WTC11 (cell line): ENCODE measurements around the gene ADD1. TPM values are rescaled to one million over a fixed set of nuclear protein-coding genes. Genes with fewer than 3 reads are reported as not detected.
A peak's percentile ranks its signal among the peaks of the same experiment; 100 is the strongest.

Experiments
- ATAC-seq: fragments of 200-7000 bp; cut with Tn5 transposase; 2 replicates; pipeline ENCODE4 v1.10.0; 2021; ENCODE audit warnings: mild to moderate bottlenecking, moderate library complexity
- CTCF ChIA-PET: fragments of 300-600 bp; sonication (Branson Sonifier 250); formaldehyde crosslinking; loops from one replicate; lab custom pipeline; 2021; ENCODE audit warnings: antibody characterized with exemption; lab: Charles Lee
- POLR2A ChIA-PET: fragments of 350-600 bp; sonication (Branson Sonifier 250); formaldehyde crosslinking; loops from one replicate; lab custom pipeline; 2021; ENCODE audit warnings: antibody characterized with exemption; lab: Charles Lee
- DNase-seq: peaks from one replicate; pipeline ENCODE4 v3.0.0; 2021; ENCODE audit warnings: low spot score
- H3K27ac Mint-ChIP-seq: 2 replicates; pipeline ENCODE4 v1.8.0; 2021; ENCODE audit warnings: mixed read lengths
- H3K27me3 Mint-ChIP-seq: 2 replicates; pipeline ENCODE4 v1.8.0; 2021; ENCODE audit warnings: low read depth, mild to moderate bottlenecking, moderate library complexity, mixed read lengths
- H3K36me3 Mint-ChIP-seq: 2 replicates; pipeline ENCODE4 v1.8.0; 2021; ENCODE audit warnings: mixed read lengths
- H3K4me1 Mint-ChIP-seq: 2 replicates; pipeline ENCODE4 v1.8.0; 2022; ENCODE audit warnings: mixed read lengths
- H3K4me3 Mint-ChIP-seq: 2 replicates; pipeline ENCODE4 v1.8.0; 2021; ENCODE audit warnings: mild to moderate bottlenecking, moderate library complexity, mixed read lengths
- H3K9me3 Mint-ChIP-seq: 2 replicates; pipeline ENCODE4 v1.8.0; 2021; ENCODE audit warnings: mixed read lengths
- ATF6 ChIP-seq: sonication (generic); formaldehyde crosslinking; IDR thresholded peaks from 2 replicates; pipeline ENCODE4 v1.8.1; 2023; ENCODE audit warnings: mild to moderate bottlenecking, missing genetic modification reagents
- CREB1 ChIP-seq: sonication (generic); formaldehyde crosslinking; IDR thresholded peaks from 2 replicates; pipeline ENCODE4 v1.8.0; 2023; ENCODE audit warnings: mild to moderate bottlenecking, missing genetic modification reagents
- ELF4 ChIP-seq: sonication (generic); formaldehyde crosslinking; IDR thresholded peaks from 2 replicates; pipeline ENCODE4 v1.8.1; 2022; ENCODE audit warnings: low read depth, mild to moderate bottlenecking, moderate library complexity, missing genetic modification reagents
- NR2C2 ChIP-seq: sonication (generic); formaldehyde crosslinking; IDR thresholded peaks from 2 replicates; pipeline ENCODE4 v1.8.0; 2022; ENCODE audit warnings: mild to moderate bottlenecking, missing genetic modification reagents
- RORB ChIP-seq: fragments of 250-450 bp; sonication (Bioruptor Pico); IDR thresholded peaks from 2 replicates; pipeline ENCODE4 v1.9.0; 2021; ENCODE audit warnings: mild to moderate bottlenecking
- SP1 ChIP-seq: sonication (generic); formaldehyde crosslinking; conservative IDR thresholded peaks from 2 replicates; pipeline ENCODE4 v1.8.1; 2022; ENCODE audit warnings: missing genetic modification reagents
- TCF7 ChIP-seq: sonication (generic); formaldehyde crosslinking; IDR thresholded peaks from 2 replicates; pipeline ENCODE4 v1.8.0; 2022; ENCODE audit warnings: mild to moderate bottlenecking, low read depth, missing genetic modification reagents, moderate library complexity
- TEAD4 ChIP-seq: sonication (generic); formaldehyde crosslinking; IDR thresholded peaks from 2 replicates; pipeline ENCODE4 v1.8.0; 2022; ENCODE audit warnings: mild to moderate bottlenecking, missing genetic modification reagents
- TP53 ChIP-seq: sonication (generic); formaldehyde crosslinking; IDR thresholded peaks from 2 replicates; pipeline ENCODE4 v1.8.1; 2023; ENCODE audit warnings: mild to moderate bottlenecking, missing genetic modification reagents
- ZMAT4 ChIP-seq: fragments of 250-450 bp; sonication (Bioruptor Pico); IDR thresholded peaks from 2 replicates; pipeline ENCODE4 v1.9.0; 2021; ENCODE audit warnings: mild to moderate bottlenecking
- ZNF138 ChIP-seq: sonication (generic); formaldehyde crosslinking; conservative IDR thresholded peaks from 2 replicates; pipeline ENCODE4 v1.8.1; 2022; ENCODE audit warnings: mild to moderate bottlenecking, moderate library complexity, missing genetic modification reagents
- total RNA-seq: library from RNA; stranded (reverse); gene quantifications from 3 replicates; pipeline ENCODE4 v1.2.3, GENCODE V29; 2021
- TF ChIP-seq, protein P1 (sequence below): fragments of 200-600 bp; IDR thresholded peaks from 2 replicates; pipeline ENCODE4 v1.8.0; 2022; ENCODE audit warnings: antibody characterized with exemption
- TF ChIP-seq, protein P2 (sequence below): fragments of 250-450 bp; sonication (Bioruptor Pico); IDR thresholded peaks from 2 replicates; pipeline ENCODE4 v1.9.0; 2021; ENCODE audit warnings: mild to moderate bottlenecking
- TF ChIP-seq, protein P3 (sequence below): sonication (generic); formaldehyde crosslinking; IDR thresholded peaks from 2 replicates; pipeline ENCODE4 v1.8.1; 2022; ENCODE audit warnings: low read depth, mild to moderate bottlenecking, moderate library complexity, missing genetic modification reagents, borderline replicate concordance
- TF ChIP-seq, protein P4 (sequence below): sonication (generic); formaldehyde crosslinking; IDR thresholded peaks from 2 replicates; pipeline ENCODE4 v1.8.0; 2022; ENCODE audit warnings: missing genetic modification reagents
- TF ChIP-seq, protein P5 (sequence below): sonication (generic); formaldehyde crosslinking; IDR thresholded peaks from 2 replicates; pipeline ENCODE4 v1.8.1; 2022; ENCODE audit warnings: low read depth, missing genetic modification reagents, borderline replicate concordance

ADD1 gene
- total RNA-seq, 1 experiment from 2014 or later: 178 TPM

DNA sequence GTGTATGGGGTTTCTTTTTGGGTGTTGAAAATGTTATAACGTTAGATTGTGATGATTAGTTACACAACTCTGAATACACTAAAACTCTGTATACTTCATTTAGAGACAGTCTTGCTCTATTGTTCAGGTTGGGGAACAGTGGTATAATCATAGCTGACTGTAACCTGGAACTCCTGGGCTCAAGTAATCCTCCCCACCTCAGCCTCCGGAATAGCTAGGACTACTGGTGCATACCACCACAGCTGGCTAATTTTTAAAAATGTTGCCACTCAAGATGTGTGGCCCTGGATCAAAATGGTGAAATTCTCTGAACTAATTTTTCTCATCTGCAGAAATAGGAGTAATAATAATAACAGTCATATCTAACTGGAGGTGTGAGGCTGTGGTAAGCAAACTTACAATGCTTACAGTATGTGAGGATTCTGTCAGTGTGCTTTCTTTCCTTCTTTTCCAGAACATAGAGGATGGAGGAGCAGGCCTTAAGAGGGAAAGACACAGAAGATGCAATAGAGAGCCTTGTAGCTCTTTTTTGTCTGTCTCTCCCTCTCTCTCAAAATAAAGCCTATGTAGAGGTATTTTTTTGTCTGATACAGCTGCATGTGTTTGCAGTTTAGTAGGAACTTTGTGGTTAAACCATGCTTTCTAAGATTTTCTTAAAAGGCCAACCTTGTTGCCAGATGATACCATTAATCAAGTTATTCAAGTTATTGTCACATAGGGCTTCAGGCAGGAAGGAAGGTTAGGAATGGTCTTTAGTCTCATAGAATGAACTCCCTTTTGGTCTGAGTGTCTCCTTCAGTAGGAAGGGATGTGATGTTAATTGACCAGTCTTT is 7.5 kb downstream of the ADD1 start:
- Mint-ChIP-seq H3K27me3 (no peaks in the 10 kb centered on the region), H3K36me3 (peaks cover 15% of the 10 kb centered on the region; the same call in 1 of the 2 replicates), H3K9me3 (no peaks in the 10 kb centered on the region), H3K4me1 (peaks cover 13% of the 10 kb centered on the region), H3K27ac (peak overlapping the region; percentile 86), H3K4me3 (no peak overlapping the region)
- POLR2A ChIA-PET: no interaction called here
- DNase-seq: no peak
- no peak for ATAC-seq
- no peak for TF ChIP-seq ZNF138
- TF ChIP-seq, protein P1, sequence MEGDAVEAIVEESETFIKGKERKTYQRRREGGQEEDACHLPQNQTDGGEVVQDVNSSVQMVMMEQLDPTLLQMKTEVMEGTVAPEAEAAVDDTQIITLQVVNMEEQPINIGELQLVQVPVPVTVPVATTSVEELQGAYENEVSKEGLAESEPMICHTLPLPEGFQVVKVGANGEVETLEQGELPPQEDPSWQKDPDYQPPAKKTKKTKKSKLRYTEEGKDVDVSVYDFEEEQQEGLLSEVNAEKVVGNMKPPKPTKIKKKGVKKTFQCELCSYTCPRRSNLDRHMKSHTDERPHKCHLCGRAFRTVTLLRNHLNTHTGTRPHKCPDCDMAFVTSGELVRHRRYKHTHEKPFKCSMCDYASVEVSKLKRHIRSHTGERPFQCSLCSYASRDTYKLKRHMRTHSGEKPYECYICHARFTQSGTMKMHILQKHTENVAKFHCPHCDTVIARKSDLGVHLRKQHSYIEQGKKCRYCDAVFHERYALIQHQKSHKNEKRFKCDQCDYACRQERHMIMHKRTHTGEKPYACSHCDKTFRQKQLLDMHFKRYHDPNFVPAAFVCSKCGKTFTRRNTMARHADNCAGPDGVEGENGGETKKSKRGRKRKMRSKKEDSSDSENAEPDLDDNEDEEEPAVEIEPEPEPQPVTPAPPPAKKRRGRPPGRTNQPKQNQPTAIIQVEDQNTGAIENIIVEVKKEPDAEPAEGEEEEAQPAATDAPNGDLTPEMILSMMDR: no peak
- TF ChIP-seq, protein P2, sequence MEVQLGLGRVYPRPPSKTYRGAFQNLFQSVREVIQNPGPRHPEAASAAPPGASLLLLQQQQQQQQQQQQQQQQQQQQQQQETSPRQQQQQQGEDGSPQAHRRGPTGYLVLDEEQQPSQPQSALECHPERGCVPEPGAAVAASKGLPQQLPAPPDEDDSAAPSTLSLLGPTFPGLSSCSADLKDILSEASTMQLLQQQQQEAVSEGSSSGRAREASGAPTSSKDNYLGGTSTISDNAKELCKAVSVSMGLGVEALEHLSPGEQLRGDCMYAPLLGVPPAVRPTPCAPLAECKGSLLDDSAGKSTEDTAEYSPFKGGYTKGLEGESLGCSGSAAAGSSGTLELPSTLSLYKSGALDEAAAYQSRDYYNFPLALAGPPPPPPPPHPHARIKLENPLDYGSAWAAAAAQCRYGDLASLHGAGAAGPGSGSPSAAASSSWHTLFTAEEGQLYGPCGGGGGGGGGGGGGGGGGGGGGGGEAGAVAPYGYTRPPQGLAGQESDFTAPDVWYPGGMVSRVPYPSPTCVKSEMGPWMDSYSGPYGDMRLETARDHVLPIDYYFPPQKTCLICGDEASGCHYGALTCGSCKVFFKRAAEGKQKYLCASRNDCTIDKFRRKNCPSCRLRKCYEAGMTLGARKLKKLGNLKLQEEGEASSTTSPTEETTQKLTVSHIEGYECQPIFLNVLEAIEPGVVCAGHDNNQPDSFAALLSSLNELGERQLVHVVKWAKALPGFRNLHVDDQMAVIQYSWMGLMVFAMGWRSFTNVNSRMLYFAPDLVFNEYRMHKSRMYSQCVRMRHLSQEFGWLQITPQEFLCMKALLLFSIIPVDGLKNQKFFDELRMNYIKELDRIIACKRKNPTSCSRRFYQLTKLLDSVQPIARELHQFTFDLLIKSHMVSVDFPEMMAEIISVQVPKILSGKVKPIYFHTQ: no peak
- TF ChIP-seq NR2C2 (CRISPR knock-in tag): no peak
- TF ChIP-seq, protein P3, sequence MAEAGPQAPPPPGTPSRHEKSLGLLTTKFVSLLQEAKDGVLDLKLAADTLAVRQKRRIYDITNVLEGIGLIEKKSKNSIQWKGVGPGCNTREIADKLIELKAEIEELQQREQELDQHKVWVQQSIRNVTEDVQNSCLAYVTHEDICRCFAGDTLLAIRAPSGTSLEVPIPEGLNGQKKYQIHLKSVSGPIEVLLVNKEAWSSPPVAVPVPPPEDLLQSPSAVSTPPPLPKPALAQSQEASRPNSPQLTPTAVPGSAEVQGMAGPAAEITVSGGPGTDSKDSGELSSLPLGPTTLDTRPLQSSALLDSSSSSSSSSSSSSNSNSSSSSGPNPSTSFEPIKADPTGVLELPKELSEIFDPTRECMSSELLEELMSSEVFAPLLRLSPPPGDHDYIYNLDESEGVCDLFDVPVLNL (CRISPR knock-in tag): no peak
- TF ChIP-seq TP53 (CRISPR knock-in tag): no peak
- TF ChIP-seq TEAD4 (CRISPR knock-in tag): no peak
- no peak for TF ChIP-seq ATF6
- TF ChIP-seq, protein P4, sequence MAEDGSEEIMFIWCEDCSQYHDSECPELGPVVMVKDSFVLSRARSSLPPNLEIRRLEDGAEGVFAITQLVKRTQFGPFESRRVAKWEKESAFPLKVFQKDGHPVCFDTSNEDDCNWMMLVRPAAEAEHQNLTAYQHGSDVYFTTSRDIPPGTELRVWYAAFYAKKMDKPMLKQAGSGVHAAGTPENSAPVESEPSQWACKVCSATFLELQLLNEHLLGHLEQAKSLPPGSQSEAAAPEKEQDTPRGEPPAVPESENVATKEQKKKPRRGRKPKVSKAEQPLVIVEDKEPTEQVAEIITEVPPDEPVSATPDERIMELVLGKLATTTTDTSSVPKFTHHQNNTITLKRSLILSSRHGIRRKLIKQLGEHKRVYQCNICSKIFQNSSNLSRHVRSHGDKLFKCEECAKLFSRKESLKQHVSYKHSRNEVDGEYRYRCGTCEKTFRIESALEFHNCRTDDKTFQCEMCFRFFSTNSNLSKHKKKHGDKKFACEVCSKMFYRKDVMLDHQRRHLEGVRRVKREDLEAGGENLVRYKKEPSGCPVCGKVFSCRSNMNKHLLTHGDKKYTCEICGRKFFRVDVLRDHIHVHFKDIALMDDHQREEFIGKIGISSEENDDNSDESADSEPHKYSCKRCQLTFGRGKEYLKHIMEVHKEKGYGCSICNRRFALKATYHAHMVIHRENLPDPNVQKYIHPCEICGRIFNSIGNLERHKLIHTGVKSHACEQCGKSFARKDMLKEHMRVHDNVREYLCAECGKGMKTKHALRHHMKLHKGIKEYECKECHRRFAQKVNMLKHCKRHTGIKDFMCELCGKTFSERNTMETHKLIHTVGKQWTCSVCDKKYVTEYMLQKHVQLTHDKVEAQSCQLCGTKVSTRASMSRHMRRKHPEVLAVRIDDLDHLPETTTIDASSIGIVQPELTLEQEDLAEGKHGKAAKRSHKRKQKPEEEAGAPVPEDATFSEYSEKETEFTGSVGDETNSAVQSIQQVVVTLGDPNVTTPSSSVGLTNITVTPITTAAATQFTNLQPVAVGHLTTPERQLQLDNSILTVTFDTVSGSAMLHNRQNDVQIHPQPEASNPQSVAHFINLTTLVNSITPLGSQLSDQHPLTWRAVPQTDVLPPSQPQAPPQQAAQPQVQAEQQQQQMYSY (CRISPR knock-in tag): no peak
- no peak for TF ChIP-seq ELF4 (CRISPR knock-in tag)
- no peak for TF ChIP-seq ZMAT4 (CRISPR knock-in tag)
- no peak for TF ChIP-seq RORB
- TF ChIP-seq SP1: no peak
- no peak for TF ChIP-seq CREB1
- no peak for TF ChIP-seq TCF7 (CRISPR knock-in tag)
- TF ChIP-seq, protein P5, sequence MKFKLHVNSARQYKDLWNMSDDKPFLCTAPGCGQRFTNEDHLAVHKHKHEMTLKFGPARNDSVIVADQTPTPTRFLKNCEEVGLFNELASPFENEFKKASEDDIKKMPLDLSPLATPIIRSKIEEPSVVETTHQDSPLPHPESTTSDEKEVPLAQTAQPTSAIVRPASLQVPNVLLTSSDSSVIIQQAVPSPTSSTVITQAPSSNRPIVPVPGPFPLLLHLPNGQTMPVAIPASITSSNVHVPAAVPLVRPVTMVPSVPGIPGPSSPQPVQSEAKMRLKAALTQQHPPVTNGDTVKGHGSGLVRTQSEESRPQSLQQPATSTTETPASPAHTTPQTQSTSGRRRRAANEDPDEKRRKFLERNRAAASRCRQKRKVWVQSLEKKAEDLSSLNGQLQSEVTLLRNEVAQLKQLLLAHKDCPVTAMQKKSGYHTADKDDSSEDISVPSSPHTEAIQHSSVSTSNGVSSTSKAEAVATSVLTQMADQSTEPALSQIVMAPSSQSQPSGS (CRISPR knock-in tag): no peak
- CTCF ChIA-PET: interaction anchor here (0.6 to 0.7 kb wide), 2 partner anchors 10 to 299 kb away, joined by 3 to 5 read pairs; no protein-coding TSS in a partner anchor
